HG02870 (cell line): Measurements from ENCODE around the gene PARD3.
"Not testable (repeated sequence)": the region's sequence is repeated elsewhere in the genome, so short reads cannot be mapped to it uniquely, and the experiment has no call there.

ENCODE experiments used
- ATAC-seq: cut with Tn5 transposase; IDR thresholded peaks from one replicate; pipeline ENCODE4 v1.9.1; 2021; ENCODE audit warnings: mild to moderate bottlenecking, moderate library complexity; ENCODE audit not compliant: unreplicated experiment

The PARD3 gene

DNA sequence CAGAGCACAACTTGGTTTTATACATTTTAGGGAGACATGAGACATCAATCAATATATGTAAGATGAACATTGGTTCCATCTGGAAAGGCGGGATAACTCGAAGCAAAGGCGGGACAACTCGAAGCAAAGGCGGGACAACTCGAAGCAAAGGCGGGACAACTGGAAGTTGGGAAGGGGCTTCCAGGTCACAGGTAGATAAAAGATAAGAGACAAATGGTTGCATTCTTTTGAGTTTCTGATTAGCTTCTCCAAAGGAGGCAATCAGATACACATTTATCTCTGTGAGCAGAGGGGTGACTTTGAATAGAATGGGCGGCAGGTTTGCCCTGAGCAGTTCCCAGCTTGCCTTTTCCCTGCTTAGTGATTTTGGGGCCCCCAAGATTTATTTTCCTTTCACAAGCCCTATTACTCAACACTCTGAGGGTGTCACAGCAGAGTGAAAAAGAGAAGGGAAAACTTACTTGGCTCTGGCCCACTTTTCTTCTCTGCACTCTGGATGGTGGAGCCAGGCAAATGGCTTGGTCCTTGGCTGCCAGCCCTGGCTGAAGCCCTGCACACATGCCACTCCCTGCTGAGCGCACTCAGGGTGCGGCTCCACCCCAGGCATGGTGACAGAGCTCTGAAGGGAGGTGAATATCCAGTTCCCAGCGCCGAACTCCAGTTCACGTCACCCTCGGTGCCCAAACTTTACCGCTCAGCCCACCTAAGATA, 46.7 kb downstream of the PARD3 start:
- no peak for ATAC-seq

- no peak for ATAC-seq
These were observed 48.1 kb downstream of the PARD3 start for GRCh38 chr10:34766811-34767494.

GRCh38 chr10:34766266-34766600, 48.9 kb downstream of the PARD3 start:
- ATAC-seq, result no peak

DNA sequence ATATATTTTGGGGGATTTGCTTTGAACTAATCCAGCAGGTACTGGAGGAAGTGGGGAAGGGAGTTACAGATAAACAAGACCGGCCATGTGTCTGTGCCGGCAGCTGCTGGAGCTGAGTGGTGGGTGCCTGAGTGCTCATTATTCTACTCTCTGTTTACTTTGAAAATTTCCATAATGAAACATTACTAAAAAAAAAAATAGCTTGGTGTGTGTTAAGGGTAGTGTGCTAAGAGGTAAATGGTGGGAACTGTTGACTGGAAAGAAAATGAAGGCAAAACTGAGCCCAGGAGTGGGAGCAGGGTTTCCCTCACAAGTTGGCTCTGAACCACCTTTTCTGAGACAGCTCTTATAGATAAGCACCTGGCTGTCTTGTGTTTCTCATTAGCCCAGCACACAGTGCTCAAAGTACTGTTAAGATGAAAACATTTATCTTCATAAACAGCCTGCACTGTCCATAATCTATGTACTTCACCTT, 50.6 kb downstream of the PARD3 start:
- no peak for ATAC-seq

DNA sequence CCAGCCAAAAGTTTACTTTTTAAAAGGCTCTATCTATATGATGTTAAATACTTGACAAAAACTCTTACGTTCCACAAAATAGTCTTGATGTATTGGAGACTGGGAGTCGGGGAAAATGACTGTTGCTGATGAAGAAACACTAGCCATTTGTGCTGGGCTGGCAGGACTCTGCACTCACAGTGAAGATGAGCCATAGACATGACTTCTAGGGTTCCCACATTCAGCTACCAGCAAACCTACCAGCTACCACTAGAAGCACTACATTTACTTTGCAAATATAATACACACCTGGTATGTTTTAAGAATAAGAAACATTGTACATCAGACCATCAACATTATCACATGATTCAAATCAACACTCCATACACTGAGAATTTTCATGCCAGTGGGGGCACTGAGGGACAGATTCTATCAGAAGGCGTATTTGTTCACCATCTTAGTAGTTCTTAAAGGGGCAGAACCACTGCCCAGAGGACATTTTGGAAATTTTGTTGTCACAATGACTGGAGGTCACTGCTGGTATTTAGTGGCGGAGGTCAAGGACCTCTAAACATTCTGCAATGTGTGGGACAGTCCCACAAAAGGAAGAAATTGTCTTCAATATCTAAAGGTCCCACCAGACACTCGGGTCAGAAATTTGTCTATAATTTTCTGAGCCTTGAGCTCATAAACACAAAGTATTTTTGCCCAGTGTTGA, 52.3 kb downstream of the PARD3 start:
- ATAC-seq, result no peak

GRCh38 chr10:34762156-34762555, 52.9 kb downstream of the PARD3 start:
- no peak for ATAC-seq

GRCh38 chr10:34761453-34761852, 53.6 kb downstream of the PARD3 start:
- ATAC-seq, result no peak

DNA sequence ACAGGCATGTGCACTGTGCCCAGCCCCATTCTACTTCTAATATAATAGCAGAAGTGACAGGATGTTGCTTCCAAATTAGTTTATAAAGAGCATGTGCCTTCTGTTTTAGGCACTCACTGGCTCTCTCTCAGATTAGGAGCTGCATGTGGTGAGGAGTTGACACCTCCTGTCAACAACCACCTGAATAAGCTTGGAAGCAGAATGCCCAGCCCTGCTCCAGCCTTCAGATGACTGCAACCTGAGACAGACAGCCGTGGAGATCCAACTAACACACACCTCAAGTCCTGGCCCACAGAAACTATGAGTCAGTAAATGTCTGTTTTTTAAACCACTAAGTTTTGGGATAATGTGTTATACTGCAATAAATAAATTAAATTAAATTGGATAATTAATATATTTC, 54.5 kb downstream of the PARD3 start:
- no peak for ATAC-seq

- ATAC-seq, result no peak
These were observed 55.3 kb downstream of the PARD3 start for GRCh38 chr10:34759837-34760215.

- ATAC-seq, result no peak
These were observed 55.8 kb downstream of the PARD3 start for GRCh38 chr10:34759161-34759836.

GRCh38 chr10:34758447-34758996, 56.6 kb downstream of the PARD3 start:
- no peak for ATAC-seq

DNA sequence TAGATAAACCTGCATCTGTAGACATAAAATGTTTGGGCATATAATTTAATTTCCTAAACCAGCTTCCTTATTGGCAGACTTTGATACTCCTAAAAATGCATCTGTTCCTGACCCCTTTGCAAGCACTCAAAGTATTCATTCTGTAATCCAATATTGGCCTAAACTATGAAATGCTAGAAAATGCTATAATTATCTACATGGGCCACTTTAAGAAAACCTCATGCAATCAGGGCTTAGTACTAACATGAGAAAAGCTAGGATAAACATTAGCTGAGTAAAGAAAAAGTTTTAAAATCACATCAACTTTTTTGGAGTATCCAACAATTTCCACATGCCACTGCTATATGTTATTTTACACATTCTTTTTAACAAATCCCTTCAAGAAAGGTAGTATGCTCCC, 57.2 kb downstream of the PARD3 start:
- no peak for ATAC-seq

- not testable (repeated sequence) for ATAC-seq
These were observed 57.9 kb downstream of the PARD3 start for GRCh38 chr10:34757181-34757580.

GRCh38 chr10:34756584-34756983, 58.5 kb downstream of the PARD3 start:
- no peak for ATAC-seq

DNA sequence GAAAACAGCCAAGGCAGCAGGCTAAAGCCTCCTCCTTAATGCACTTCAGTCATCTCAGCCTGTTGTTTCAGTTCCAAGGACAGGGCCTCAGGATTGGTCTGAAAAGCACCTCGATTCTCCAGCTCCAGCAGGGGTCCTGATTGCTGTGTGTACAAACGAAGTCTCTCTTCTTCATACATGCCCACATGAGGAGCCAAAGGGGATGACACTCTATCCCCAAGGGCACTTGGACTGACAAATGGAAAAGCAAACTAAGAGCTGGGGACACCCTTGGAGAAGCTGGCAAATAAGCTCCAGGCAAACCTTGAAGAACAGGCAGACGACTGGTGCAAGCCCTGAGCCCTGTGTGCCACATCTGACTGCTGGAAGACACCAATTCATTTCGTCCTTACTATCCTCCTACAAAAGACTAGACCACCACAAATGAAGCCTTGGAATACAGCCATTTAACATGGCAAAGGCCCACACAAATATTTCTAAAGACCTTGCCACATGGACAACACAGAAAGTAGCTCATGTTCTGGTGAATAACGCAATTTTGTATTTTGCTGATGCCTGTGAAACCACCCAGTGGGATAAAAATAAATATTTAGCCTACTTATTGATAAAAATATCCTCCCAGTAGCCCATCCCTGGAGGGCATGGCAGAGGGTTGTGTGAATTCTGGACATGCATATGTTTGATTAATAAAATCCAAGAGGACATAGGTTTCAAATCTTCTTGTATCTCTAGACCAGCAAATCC, 61.9 kb downstream of the PARD3 start:
- ATAC-seq, result no peak

- ATAC-seq, result no peak
These were observed 63.8 kb downstream of the PARD3 start for GRCh38 chr10:34751272-34751671.

GRCh38 chr10:34750795-34751194, 64.3 kb downstream of the PARD3 start:
- not testable (repeated sequence) for ATAC-seq

GRCh38 chr10:34748767-34749166, 66.3 kb downstream of the PARD3 start:
- no peak for ATAC-seq

DNA sequence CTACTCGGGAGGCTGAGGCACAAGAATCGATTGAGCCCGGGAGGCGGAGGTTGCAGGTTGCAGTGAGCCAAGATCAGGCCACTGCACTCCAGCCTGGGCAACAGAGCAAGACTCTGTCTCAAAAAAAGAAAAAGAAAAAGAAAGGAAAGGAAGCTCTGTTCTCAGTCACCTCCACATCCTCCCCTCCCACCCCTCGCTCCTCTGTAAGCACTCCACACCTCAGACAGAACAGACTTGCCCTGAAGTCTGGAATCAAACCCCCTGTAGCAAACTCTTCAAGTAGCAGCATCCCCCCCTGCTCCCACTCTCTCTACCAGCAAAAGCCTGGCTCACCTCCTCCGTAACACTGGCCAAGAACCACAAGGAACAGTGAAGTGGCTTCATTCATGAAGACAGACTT, 66.7 kb downstream of the PARD3 start:
- no peak for ATAC-seq

GRCh38 chr10:34746094-34746493, 69.0 kb downstream of the PARD3 start:
- no peak for ATAC-seq
